ENCODE measurements around the gene HSD17B13.

GRCh38 chr4:87337361-87337760 lies 14.7 kb upstream of the HSD17B13 start:
- TF ChIP-seq CTCF (IDR thresholded peaks at IDR 0.05; ENCODE audit: low read depth, low read length, poor library complexity, severe bottlenecking) (no peak), EZH2phosphoT487 (IDR thresholded peaks at IDR 0.05; ENCODE audit: borderline replicate concordance, low read length) (no peak)

Data from DOHH2 (cell line).